CD4-positive, alpha-beta memory T cell (primary cell): ENCODE results near the gene PRKCQ. TPM values are rescaled to one million over a fixed set of nuclear protein-coding genes. Genes with fewer than 3 reads are reported as not detected.

Experiments
- CTCF ChIA-PET: fragments of 350-600 bp; sonication (Branson Sonifier 250); formaldehyde crosslinking; loops from one replicate; lab custom pipeline; 2021; ENCODE audit warnings: inconsistent platforms; ENCODE audit not compliant: partially characterized antibody; lab: Charles Lee
- POLR2A ChIA-PET: fragments of 350-600 bp; sonication (Branson Sonifier 250); formaldehyde crosslinking; loops from one replicate; lab custom pipeline; 2021; ENCODE audit not compliant: partially characterized antibody; lab: Charles Lee
- DNase-seq, 5 donors: peaks; one replicate each; pipeline versions ENCODE4 v3.0.0 to v3.0.0-alpha.2; 2020 to 2022; ENCODE audit warnings: mixed read lengths in 1 of 5
- H3K27ac ChIP-seq: one replicate; pipeline ENCODE4 v1.7.0; 2013; ENCODE audit warnings: low read depth, low read length
- H3K27me3 ChIP-seq: 2 replicates; pipeline ENCODE4 v1.7.0; 2013; ENCODE audit warnings: mild to moderate bottlenecking, low read length, moderate library complexity; ENCODE audit not compliant: insufficient read depth
- H3K36me3 ChIP-seq: 2 replicates; pipeline ENCODE4 v1.7.0; 2013; ENCODE audit warnings: mild to moderate bottlenecking, low read length, moderate library complexity; ENCODE audit not compliant: insufficient read depth
- H3K4me1 ChIP-seq: 2 replicates; pipeline ENCODE4 v1.7.0; 2013; ENCODE audit warnings: mild to moderate bottlenecking, low read length, moderate library complexity; ENCODE audit not compliant: insufficient read depth
- H3K4me3 ChIP-seq, 2 donors: one replicate each; pipeline ENCODE4 v1.7.0; 2013; ENCODE audit warnings: low read length in 2 of 2, mild to moderate bottlenecking in 1 of 2
- H3K9me3 ChIP-seq, 2 donors: one replicate each; pipeline ENCODE4 v1.7.0; 2013; ENCODE audit warnings: low read length in 2 of 2, control low read depth in 1 of 2; ENCODE audit not compliant: control insufficient read depth in 1 of 2
- H3K27ac Mint-ChIP-seq, 7 donors: one replicate each; pipeline ENCODE4 v1.8.0; 2020 to 2021; ENCODE audit warnings: mixed read lengths in 7 of 7, mild to moderate bottlenecking in 6 of 7, inconsistent platforms in 3 of 7, moderate library complexity in 3 of 7
- H3K27me3 Mint-ChIP-seq, 2 donors: one replicate each; pipeline ENCODE4 v1.8.0; 2020 to 2021; ENCODE audit warnings: mixed read lengths in 2 of 2
- H3K36me3 Mint-ChIP-seq, 2 donors: one replicate each; pipeline ENCODE4 v1.8.0; 2020 to 2021; ENCODE audit warnings: mixed read lengths in 2 of 2, inconsistent platforms in 1 of 2, mild to moderate bottlenecking in 1 of 2
- H3K4me1 Mint-ChIP-seq, 4 donors: one replicate each; pipeline ENCODE4 v1.8.0; 2020 to 2021; ENCODE audit warnings: mixed read lengths in 4 of 4, mild to moderate bottlenecking in 1 of 4
- H3K4me3 Mint-ChIP-seq, 8 donors: one replicate each; pipeline ENCODE4 v1.8.0; 2020 to 2021; ENCODE audit warnings: mixed read lengths in 8 of 8, mild to moderate bottlenecking in 7 of 8, moderate library complexity in 6 of 8, inconsistent platforms in 3 of 8
- H3K9me3 Mint-ChIP-seq, 8 donors: one replicate each; pipeline ENCODE4 v1.8.0; 2020 to 2021; ENCODE audit warnings: mixed read lengths in 8 of 8, mild to moderate bottlenecking in 5 of 8, inconsistent platforms in 3 of 8, moderate library complexity in 1 of 8
- intact Hi-C: fragments of 100-400 bp; cut with micrococcal nuclease; formaldehyde crosslinking; loops from one replicate; pipeline ENCODE4 v1.15.1; 2023
- polyA plus RNA-seq, 2 donors: library from polyadenylated mRNA; unstranded; fragments of 300-500 nt; fragmentation: Illumina TruSeq; gene quantifications; one replicate each; pipeline ENCODE4 v1.2.3, GENCODE V29; 2021
- total RNA-seq, 2 experiments: library from RNA; stranded (reverse); gene quantifications; one replicate each; pipeline ENCODE4 v1.2.3, GENCODE V29; 2021

Gene PRKCQ
- total and polyA plus RNA-seq, 4 experiments from 2014 or later: 45.0 to 77.1 (median 71.0) TPM

DNA sequence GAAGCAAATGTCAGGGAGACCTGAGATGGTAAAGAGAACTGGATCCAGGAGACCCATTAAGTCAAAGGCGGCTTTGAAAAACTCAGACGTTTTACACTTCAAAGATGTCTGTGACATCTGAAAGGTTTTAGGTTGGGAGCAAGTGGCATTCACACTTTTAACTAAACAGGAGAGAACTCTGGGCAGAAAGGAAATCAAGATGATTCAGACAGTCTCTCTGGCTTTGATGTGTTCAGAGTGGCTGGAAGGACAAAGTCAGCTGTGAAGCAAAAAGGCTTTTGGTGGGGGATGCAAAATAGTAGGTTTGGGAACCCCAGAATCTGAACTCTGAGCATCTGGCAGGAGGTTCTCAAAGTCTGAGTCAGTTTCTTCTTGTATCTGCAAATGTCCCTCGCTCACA, 66.6 kb downstream of the PRKCQ start:
- ChIA-PET POLR2A (interaction anchor here (1.1 to 3.0 kb wide), 2 partner anchors 17 to 30 kb away, joined by 3 to 16 read pairs; no protein-coding TSS in a partner anchor), CTCF (interaction anchor here (1.3 kb wide), 2 partner anchors 40 to 69 kb away, joined by 3 read pairs; no protein-coding TSS in a partner anchor)
- H3K36me3 Mint-ChIP-seq: peaks cover 48 to 66% of the 10 kb centered on the region in 2 donors
- H3K4me1 Mint-ChIP-seq: peaks cover 49 to 78% (median 62%) of the 10 kb centered on the region in 4 donors
- peak in 3 of 5 donors; percentile 17 to 60 (median 29) for DNase-seq
- H3K27ac Mint-ChIP-seq: peak overlapping the region; percentile 65 to 89 (median 83)
- Histone ChIP-seq H3K27me3 (no peaks in the 10 kb centered on the region), H3K9me3 (no peaks in the 10 kb centered on the region), H3K4me1 (peaks cover 63% of the 10 kb centered on the region), H3K4me3 (no peak overlapping the region), H3K36me3 (peaks cover 52% of the 10 kb centered on the region), H3K27ac (no peak overlapping the region)
- peak overlapping the region in 6 of 8 donors; percentile 8 to 62 (median 36) for H3K4me3 Mint-ChIP-seq
- intact Hi-C loops: loop anchor here (1.0 to 2.0 kb wide), 2 partner anchors 15 to 30 kb away; no protein-coding TSS in a partner anchor
- H3K27me3 Mint-ChIP-seq: no peaks in the 10 kb centered on the region
- no peaks in the 10 kb centered on the region for H3K9me3 Mint-ChIP-seq

DNA sequence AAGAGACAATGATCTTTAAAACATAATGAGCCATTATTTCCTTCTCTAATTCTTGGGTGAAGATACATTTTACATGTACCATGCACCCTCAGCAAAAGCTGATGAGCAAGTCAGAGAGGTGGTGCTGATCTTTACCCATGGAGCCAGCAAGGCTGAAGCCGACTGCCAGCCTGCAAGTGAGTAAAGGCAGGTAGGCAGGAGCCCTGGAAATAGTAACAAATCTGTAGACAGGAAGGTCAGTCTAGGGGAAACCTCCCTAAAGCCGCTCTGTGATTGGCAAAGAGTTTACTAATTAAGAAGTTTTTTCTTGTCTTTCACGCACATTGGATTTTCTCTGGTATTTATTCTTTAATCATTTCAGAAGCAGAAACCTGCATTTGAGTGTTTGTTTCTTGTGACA, 67.9 kb downstream of the PRKCQ start:
- POLR2A ChIA-PET: interaction anchor here (1.1 to 2.0 kb wide), 2 partner anchors 18 to 66 kb away, joined by 3 to 8 read pairs; no protein-coding TSS in a partner anchor
- H3K4me3 ChIP-seq: no peak overlapping the region
- H3K27me3 ChIP-seq: no peaks in the 10 kb centered on the region
- H3K36me3 ChIP-seq: peaks cover 56% of the 10 kb centered on the region
- H3K27ac ChIP-seq: no peak overlapping the region
- Mint-ChIP-seq H3K27me3 (no peaks in the 10 kb centered on the region), H3K4me1 (peaks cover 55 to 75% (median 66%) of the 10 kb centered on the region in 4 donors), H3K4me3 (peak overlapping the region in 1 of 8 donors; percentile 13), H3K9me3 (no peaks in the 10 kb centered on the region), H3K36me3 (peaks cover 61 to 79% of the 10 kb centered on the region in 2 donors), H3K27ac (peak overlapping the region in 6 of 7 donors; percentile 41 to 83 (median 64))
- CTCF ChIA-PET: interaction anchor here (1.0 kb wide), 1 partner anchor 18 kb away, joined by 5 read pairs; no protein-coding TSS in a partner anchor
- peaks cover 64% of the 10 kb centered on the region for H3K4me1 ChIP-seq
- no peak for DNase-seq
- no peaks in the 10 kb centered on the region for H3K9me3 ChIP-seq
- intact Hi-C loops: loop anchor here (2.0 kb wide), 1 partner anchor 13 kb away; no protein-coding TSS in a partner anchor

DNA sequence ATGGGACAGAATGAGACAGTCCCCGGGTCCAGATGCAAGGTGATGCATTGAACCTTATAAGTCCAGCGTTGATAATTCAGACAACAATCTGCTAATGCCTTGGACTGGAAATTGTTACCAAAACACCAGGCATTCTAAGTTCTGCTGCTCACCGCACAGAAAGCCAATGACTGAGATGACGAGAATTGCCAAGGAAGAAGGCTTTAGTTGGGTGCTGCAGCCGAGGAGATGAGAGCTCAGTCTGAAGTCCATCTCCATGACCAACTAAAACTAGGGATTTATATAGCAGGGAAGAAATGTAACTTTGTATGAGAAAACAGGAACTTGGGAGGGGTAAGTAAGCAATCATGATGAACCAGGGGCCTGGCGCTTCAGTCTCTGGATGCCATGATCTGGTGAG, 68.7 kb downstream of the PRKCQ start:
- no peaks in the 10 kb centered on the region for H3K27me3 ChIP-seq
- H3K9me3 ChIP-seq: no peaks in the 10 kb centered on the region
- H3K4me1 Mint-ChIP-seq: peaks cover 50 to 75% (median 62%) of the 10 kb centered on the region in 4 donors
- POLR2A ChIA-PET: interaction anchor here (2.0 kb wide), 1 partner anchor 19 kb away, joined by 8 read pairs; no protein-coding TSS in a partner anchor
- CTCF ChIA-PET: no interaction called here
- peak overlapping the region in 3 of 7 donors; percentile 59 to 77 (median 70) for H3K27ac Mint-ChIP-seq
- H3K4me3 Mint-ChIP-seq: no peak overlapping the region
- peaks cover 65 to 75% of the 10 kb centered on the region in 2 donors for H3K36me3 Mint-ChIP-seq
- H3K27me3 Mint-ChIP-seq: no peaks in the 10 kb centered on the region
- intact Hi-C loops: no loop called here
- no peak overlapping the region for H3K27ac ChIP-seq
- H3K9me3 Mint-ChIP-seq: no peaks in the 10 kb centered on the region
- H3K4me3 ChIP-seq: no peak overlapping the region
- H3K36me3 ChIP-seq: peaks cover 61% of the 10 kb centered on the region
- peaks cover 56% of the 10 kb centered on the region for H3K4me1 ChIP-seq
- DNase-seq: no peak

DNA sequence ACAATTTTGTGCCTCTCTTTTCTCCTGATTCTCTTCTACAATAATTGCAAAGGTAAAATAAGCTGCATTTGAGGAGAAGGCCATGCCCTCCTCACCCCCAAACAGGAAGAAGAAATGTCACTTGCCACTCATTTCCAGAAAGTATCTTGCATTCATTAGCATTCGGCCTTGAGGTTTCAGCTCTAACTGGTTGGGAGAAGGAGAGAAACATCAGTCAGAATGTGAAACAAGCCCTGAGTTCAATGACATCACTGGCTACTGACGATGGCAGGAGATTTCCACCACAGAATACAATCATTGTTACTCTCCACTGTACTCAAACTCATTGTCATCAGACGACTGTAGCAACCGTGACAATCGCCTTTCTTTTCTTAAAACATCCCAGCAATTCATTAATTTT, 72.8 kb downstream of the PRKCQ start:
- Mint-ChIP-seq H3K36me3 (peaks cover 59 to 64% of the 10 kb centered on the region in 2 donors), H3K27me3 (no peaks in the 10 kb centered on the region), H3K27ac (peak overlapping the region; percentile 74 to 92 (median 85)), H3K9me3 (peaks cover 0 to 5% (median 0%) of the 10 kb centered on the region in 8 donors), H3K4me1 (peaks cover 41 to 66% (median 53%) of the 10 kb centered on the region in 4 donors), H3K4me3 (peak overlapping the region in 5 of 8 donors; percentile 0 to 33 (median 24))
- peaks cover 45% of the 10 kb centered on the region for H3K36me3 ChIP-seq
- no peak overlapping the region for H3K4me3 ChIP-seq
- no peak for DNase-seq
- no peaks in the 10 kb centered on the region for H3K27me3 ChIP-seq
- H3K4me1 ChIP-seq: peaks cover 49% of the 10 kb centered on the region
- peak overlapping the region; percentile 14 for H3K27ac ChIP-seq
- no peaks in the 10 kb centered on the region for H3K9me3 ChIP-seq
- CTCF ChIA-PET: interaction anchor here (1.3 kb wide), 2 partner anchors 9 to 10 kb away, joined by 3 read pairs; no protein-coding TSS in a partner anchor
- POLR2A ChIA-PET: interaction anchor here (2.0 to 3.9 kb wide), 2 partner anchors 23 to 56 kb away, joined by 5 to 9 read pairs; no protein-coding TSS in a partner anchor
- intact Hi-C loops: no loop called here

DNA sequence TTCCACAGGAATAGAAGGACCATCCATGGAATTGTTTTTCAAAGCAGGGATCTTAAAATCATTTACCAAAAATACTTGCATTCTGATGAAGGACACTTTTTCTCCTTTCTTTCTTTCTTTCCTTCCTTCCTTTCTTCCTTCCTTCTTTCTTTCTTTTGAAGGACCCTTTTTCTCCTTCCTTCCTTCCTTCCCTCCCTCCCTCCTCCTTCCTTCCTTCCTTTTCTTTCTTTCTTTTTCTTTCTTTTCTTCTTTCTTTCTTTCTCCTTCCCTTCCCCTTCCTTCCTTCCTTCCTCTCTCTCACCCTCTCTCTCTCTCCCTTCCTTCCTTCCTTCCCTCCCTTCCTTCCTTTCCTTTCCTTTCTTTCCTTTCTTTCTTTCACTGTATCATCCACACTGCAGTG, 74.8 kb downstream of the PRKCQ start:
- intact Hi-C loops: no loop called here
- CTCF ChIA-PET: no interaction called here
- POLR2A ChIA-PET: interaction anchor here (1.7 kb wide), 1 partner anchor 73 kb away, joined by 4 read pairs; no protein-coding TSS in a partner anchor

DNA sequence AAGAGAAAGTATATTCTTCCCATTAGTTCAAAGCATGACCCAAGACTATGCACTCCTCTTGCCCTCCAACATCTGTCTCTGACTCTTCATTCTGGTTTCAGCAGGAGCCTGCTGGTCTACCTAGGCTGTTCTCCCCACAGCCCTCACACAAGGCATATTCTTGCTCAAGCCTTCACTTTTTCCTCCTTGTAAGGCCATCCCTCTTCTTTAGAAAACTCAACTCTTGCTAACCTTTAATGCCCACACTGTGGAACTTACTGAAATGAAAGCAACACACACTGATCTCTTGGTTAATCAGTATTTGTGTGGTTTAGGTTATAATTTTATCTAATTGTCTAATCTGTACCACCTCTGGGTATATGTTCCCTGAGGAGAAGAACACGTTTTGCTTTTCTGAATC, 75.8 kb downstream of the PRKCQ start:
- no peak overlapping the region for H3K27ac ChIP-seq
- intact Hi-C loops: no loop called here
- no peaks in the 10 kb centered on the region for H3K27me3 ChIP-seq
- Mint-ChIP-seq H3K36me3 (peaks cover 49 to 64% of the 10 kb centered on the region in 2 donors), H3K4me1 (peaks cover 51 to 69% (median 60%) of the 10 kb centered on the region in 4 donors), H3K27ac (peak overlapping the region; percentile 35 to 93 (median 75)), H3K27me3 (no peaks in the 10 kb centered on the region), H3K9me3 (peaks cover 0 to 5% (median 0%) of the 10 kb centered on the region in 8 donors), H3K4me3 (peak overlapping the region in 7 of 8 donors; percentile 0 to 63 (median 22))
- DNase-seq: peak in 1 of 5 donors; percentile 22
- peaks cover 21% of the 10 kb centered on the region for H3K36me3 ChIP-seq
- ChIA-PET CTCF (interaction anchor here (0.6 to 2.1 kb wide), 4 partner anchors 14 to 96 kb away, joined by 3 to 6 read pairs (median 5); no protein-coding TSS in a partner anchor), POLR2A (interaction anchor here (1.7 kb wide), 1 partner anchor 74 kb away, joined by 4 read pairs; no protein-coding TSS in a partner anchor)
- H3K4me1 ChIP-seq: peaks cover 55% of the 10 kb centered on the region
- H3K9me3 ChIP-seq: no peaks in the 10 kb centered on the region
- no peak overlapping the region for H3K4me3 ChIP-seq

More for the DNA sequence above, 74.8 kb downstream of the PRKCQ start:
- Histone ChIP-seq H3K4me3 (no peak overlapping the region), H3K9me3 (no peaks in the 10 kb centered on the region), H3K36me3 (peaks cover 28% of the 10 kb centered on the region), H3K4me1 (peaks cover 48% of the 10 kb centered on the region), H3K27me3 (no peaks in the 10 kb centered on the region), H3K27ac (no peak overlapping the region)
- Mint-ChIP-seq H3K36me3 (peaks cover 54 to 65% of the 10 kb centered on the region in 2 donors), H3K9me3 (peaks cover 0 to 5% (median 0%) of the 10 kb centered on the region in 8 donors), H3K4me3 (peak overlapping the region in 4 of 8 donors; percentile 2 to 43 (median 11)), H3K27me3 (no peaks in the 10 kb centered on the region), H3K4me1 (peaks cover 49 to 68% (median 57%) of the 10 kb centered on the region in 4 donors), H3K27ac (peak overlapping the region; percentile 27 to 81 (median 59))
- DNase-seq: no peak

DNA sequence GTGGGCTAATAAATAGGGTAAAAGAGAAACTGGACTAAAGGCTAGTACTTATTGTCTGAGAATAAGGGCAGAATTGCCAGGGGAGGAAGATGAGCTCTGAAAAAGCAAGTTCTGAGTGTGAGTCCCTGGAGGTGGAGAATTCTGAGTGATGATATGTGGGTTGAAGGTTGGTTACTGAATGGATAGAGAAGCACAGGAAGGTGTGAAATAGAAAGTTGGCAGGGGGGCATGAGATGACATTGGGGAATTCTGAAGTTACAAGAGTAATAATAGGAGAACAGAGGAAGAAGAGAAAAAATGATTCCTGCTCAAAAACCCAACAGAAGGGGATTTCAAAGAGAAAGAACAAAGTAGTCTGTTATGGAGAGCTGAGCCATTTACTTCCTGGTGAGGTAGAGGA, 76.9 kb downstream of the PRKCQ start:
- H3K27me3 ChIP-seq: no peaks in the 10 kb centered on the region
- no peaks in the 10 kb centered on the region for H3K27me3 Mint-ChIP-seq
- POLR2A ChIA-PET: interaction anchor here (0.7 kb wide), 1 partner anchor 17 kb away, joined by 3 read pairs; no protein-coding TSS in a partner anchor
- intact Hi-C loops: loop anchor here (2.0 kb wide), 1 partner anchor 16 kb away; no protein-coding TSS in a partner anchor
- H3K27ac ChIP-seq: no peak overlapping the region
- peaks cover 55 to 66% of the 10 kb centered on the region in 2 donors for H3K36me3 Mint-ChIP-seq
- H3K4me1 ChIP-seq: peaks cover 63% of the 10 kb centered on the region
- no peak overlapping the region for H3K4me3 ChIP-seq
- H3K36me3 ChIP-seq: peaks cover 19% of the 10 kb centered on the region
- H3K4me1 Mint-ChIP-seq: peaks cover 58 to 76% (median 70%) of the 10 kb centered on the region in 4 donors
- peak overlapping the region; percentile 55 to 90 (median 79) for H3K27ac Mint-ChIP-seq
- peaks cover 0 to 5% (median 2%) of the 10 kb centered on the region in 8 donors for H3K9me3 Mint-ChIP-seq
- DNase-seq: no peak
- H3K9me3 ChIP-seq: no peaks in the 10 kb centered on the region
- peak overlapping the region in 4 of 8 donors; percentile 9 to 39 (median 12) for H3K4me3 Mint-ChIP-seq
- CTCF ChIA-PET: interaction anchor here (1.2 to 2.1 kb wide), 5 partner anchors 27 to 79 kb away, joined by 3 to 6 read pairs (median 3); no protein-coding TSS in a partner anchor
